AG04450 (cell line): ENCODE measurements around the gene KCNK7. TPM values are rescaled to one million over a fixed set of nuclear protein-coding genes. Genes with fewer than 3 reads are reported as not detected.
A peak's percentile ranks its signal among the peaks of the same experiment; 100 is the strongest.

ENCODE experiments used
- CTCF ChIA-PET: fragments of 300-600, 350-600 bp; formaldehyde crosslinking; extraction: SDS; loops from one replicate; lab custom pipeline; 2022; ENCODE audit warnings: antibody characterized with exemption, inconsistent platforms; lab: Charles Lee
- POLR2A ChIA-PET: fragments of 350-600 bp; formaldehyde crosslinking; extraction: SDS; loops from one replicate; lab custom pipeline; 2021; ENCODE audit warnings: antibody characterized with exemption, inconsistent platforms; lab: Yijun Ruan, JAX
- DNase-seq: peaks from one replicate; pipeline ENCODE4 v3.0.0-alpha.2; 2011; ENCODE audit warnings: low read depth, low spot score
- H3K27ac ChIP-seq: one replicate; pipeline ENCODE4 v1.5.1; 2012; ENCODE audit warnings: low read depth, low read length, control low read depth
- H3K27me3 ChIP-seq: one replicate; pipeline ENCODE4 v1.6.0; 2012; ENCODE audit warnings: low read length; ENCODE audit not compliant: control insufficient read depth, insufficient read depth
- H3K4me3 ChIP-seq: 2 replicates; pipeline ENCODE4 v1.5.1; 2011; ENCODE audit warnings: mild to moderate bottlenecking, low read depth, low read length, control low read depth
- H3K9me3 ChIP-seq: 2 replicates; pipeline ENCODE4 v1.5.1; 2012; ENCODE audit warnings: low read length; ENCODE audit not compliant: control insufficient read depth, insufficient read depth
- polyA plus RNA-seq: library from polyadenylated mRNA; depleted of rRNA; stranded (reverse); fragments of >200 nt; gene quantifications from 2 replicates; pipeline ENCODE4 v1.2.3, GENCODE V29; 2011
- TF ChIP-seq, protein P1 (sequence below): IDR thresholded peaks from 2 replicates; pipeline ENCODE4 v1.5.1; 2011; ENCODE audit warnings: low read depth, low read length, control low read depth, inconsistent platforms

The KCNK7 gene
- polyA plus RNA-seq, 1 experiment, result not detected

- Histone ChIP-seq H3K27me3 (no peaks in the 10 kb centered on the region), H3K9me3 (peaks cover 4% of the 10 kb centered on the region; the same call in 1 of the 2 replicates), H3K4me3 (no peak overlapping the region), H3K27ac (no peak overlapping the region)
- TF ChIP-seq, protein P1, sequence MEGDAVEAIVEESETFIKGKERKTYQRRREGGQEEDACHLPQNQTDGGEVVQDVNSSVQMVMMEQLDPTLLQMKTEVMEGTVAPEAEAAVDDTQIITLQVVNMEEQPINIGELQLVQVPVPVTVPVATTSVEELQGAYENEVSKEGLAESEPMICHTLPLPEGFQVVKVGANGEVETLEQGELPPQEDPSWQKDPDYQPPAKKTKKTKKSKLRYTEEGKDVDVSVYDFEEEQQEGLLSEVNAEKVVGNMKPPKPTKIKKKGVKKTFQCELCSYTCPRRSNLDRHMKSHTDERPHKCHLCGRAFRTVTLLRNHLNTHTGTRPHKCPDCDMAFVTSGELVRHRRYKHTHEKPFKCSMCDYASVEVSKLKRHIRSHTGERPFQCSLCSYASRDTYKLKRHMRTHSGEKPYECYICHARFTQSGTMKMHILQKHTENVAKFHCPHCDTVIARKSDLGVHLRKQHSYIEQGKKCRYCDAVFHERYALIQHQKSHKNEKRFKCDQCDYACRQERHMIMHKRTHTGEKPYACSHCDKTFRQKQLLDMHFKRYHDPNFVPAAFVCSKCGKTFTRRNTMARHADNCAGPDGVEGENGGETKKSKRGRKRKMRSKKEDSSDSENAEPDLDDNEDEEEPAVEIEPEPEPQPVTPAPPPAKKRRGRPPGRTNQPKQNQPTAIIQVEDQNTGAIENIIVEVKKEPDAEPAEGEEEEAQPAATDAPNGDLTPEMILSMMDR, result no peak
- ChIA-PET POLR2A (no interaction called here), CTCF (interaction anchor here (1.4 kb wide), 1 partner anchor 13 kb away, joined by 5 read pairs; no protein-coding TSS in a partner anchor)
- DNase-seq, result no peak
Observed at GRCh38 chr11:65554057-65554818, 41.4 kb downstream of the KCNK7 start.

DNA sequence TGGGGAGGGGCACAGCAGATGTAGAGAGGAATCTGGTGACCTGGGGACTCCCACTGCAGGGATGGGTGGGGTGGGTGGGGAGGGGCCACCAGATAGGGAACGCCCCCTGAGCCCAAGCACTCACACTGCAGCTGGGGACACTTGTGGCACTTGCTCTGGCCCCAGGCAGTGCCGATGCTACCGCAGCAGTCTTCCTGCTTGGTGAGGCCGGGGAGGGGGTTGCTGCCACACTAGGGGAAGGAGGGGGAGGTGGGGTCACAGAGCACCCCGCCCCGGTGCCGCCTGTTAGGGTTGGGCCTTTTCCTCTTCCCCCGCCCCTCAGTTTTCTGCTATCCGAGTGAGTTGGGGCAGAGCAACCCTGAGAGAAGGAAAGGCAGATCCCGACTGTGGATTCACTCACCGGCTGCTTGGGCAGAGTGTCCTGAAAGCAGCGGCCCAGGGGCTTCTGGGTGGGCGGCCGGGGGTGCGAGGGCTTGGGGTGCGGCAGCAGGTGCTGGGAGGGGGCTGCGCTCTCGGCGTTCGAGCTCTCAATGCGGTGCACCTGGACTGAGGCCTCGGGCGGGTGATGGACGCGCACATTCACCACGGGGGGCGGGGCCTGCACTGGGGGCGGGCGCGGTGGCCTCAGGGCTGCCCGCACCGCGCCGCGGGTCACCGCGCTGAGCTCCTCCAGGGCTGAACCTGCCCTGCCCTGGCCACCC lies 42.1 kb downstream of the KCNK7 start:
- Histone ChIP-seq H3K27ac (no peak overlapping the region), H3K4me3 (no peak overlapping the region), H3K9me3 (peaks cover 4% of the 10 kb centered on the region; the same call in 1 of the 2 replicates), H3K27me3 (no peaks in the 10 kb centered on the region)
- ChIA-PET POLR2A (no interaction called here), CTCF (no interaction called here)
- TF ChIP-seq, protein P1, result no peak
- no peak for DNase-seq

GRCh38 chr11:65552388-65552951 lies 43.1 kb downstream of the KCNK7 start:
- no peak for DNase-seq
- Histone ChIP-seq H3K27me3 (no peaks in the 10 kb centered on the region), H3K4me3 (no peak overlapping the region), H3K27ac (no peak overlapping the region), H3K9me3 (peaks cover 4% of the 10 kb centered on the region; the same call in 1 of the 2 replicates)
- ChIA-PET CTCF (interaction anchor here (1.5 kb wide), 1 partner anchor 8 kb away, joined by 3 read pairs; no protein-coding TSS in a partner anchor), POLR2A (no interaction called here)
- TF ChIP-seq, protein P1, result no peak

GRCh38 chr11:65551572-65552387 lies 43.8 kb downstream of the KCNK7 start:
- Histone ChIP-seq H3K4me3 (no peak overlapping the region), H3K27ac (no peak overlapping the region), H3K9me3 (peaks cover 4% of the 10 kb centered on the region; the same call in 1 of the 2 replicates), H3K27me3 (no peaks in the 10 kb centered on the region)
- POLR2A ChIA-PET, result interaction anchor here (0.5 kb wide), 1 partner anchor 164 kb away, joined by 5 read pairs; no protein-coding TSS in a partner anchor
- CTCF ChIA-PET, result interaction anchor here (1.5 kb wide), 1 partner anchor 9 kb away, joined by 3 read pairs; no protein-coding TSS in a partner anchor
- no peak for DNase-seq
- TF ChIP-seq, protein P1, result peak; percentile 40
